ENCODE results near the gene CNKSR1. TPM values are rescaled to one million over a fixed set of nuclear protein-coding genes. Genes with fewer than 3 reads are reported as not detected.

CNKSR1 gene
- total RNA-seq, 1 donor from 2014 or later = 50.2 TPM

DNA sequence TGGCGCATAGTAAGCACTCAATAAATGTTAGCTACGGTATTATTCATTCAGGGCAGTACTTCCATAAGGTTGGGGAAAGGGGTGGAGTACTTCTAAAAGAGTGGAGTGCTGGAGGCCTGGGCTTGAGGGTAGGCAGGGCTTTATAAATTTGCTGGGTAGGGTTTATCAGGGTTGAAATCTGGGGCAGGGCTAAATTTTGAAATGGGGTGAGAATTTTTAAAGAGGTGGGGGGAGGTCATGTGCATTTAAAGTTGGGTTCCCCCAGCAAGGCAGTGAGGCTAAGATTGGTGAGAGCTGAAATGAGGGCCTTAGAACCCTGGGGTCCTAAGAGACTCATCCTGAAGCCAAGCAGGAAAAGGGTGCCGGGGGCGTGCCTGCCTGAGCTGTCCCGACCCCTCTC is 23.1 kb downstream of the CNKSR1 start:
- Mint-ChIP-seq H3K9me3 (no peaks in the 10 kb centered on the region), H3K4me3 (peak overlapping the region; percentile 43)
- no peak for TF ChIP-seq CTCF (IDR thresholded peaks at IDR 0.05; ENCODE audit: unreplicated experiment)

DNA sequence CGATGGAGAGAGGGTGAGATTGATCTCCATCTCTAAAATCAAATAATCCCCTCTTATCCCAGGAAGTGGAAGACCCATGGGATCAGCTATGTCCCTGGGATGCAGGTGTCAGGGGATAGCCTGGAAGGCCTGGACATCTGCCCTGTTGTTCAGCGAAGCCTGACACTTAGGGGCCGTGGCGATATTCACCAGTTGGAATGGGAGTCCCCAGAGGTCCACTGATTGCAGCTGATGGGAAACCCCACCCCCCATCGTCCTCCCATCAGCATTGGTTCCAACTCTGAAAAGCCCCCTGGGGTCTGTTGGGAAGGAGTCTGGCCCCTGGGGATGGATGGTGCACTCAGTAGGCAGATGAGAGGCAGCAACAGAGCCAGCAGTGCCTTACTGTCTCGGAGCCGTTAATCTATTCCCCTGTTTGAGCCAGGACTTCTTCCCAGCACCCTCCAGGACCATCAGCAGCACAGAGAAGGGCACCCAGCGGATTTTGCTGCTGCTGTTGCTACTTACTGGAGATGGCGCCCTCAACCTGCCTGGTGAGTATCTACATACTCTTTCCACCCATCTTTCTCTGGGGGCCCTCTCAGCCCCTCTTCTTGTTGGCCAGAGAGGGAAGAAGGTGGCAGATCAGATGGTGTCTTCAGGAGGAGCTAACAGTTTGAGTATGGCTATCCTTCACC is 26.5 kb downstream of the CNKSR1 start:
- no peaks in the 10 kb centered on the region for H3K9me3 Mint-ChIP-seq
- H3K27me3 Mint-ChIP-seq (ENCODE audit: low read depth) = peaks cover 13% of the 10 kb centered on the region
- H3K4me1 Mint-ChIP-seq = peaks cover 26% of the 10 kb centered on the region
- H3K27ac Mint-ChIP-seq = no peak overlapping the region
- no peak for DNase-seq (ENCODE audit: low spot score in 2 of 2, unreplicated experiment in 2 of 2)
- TF ChIP-seq CTCF (IDR thresholded peaks at IDR 0.05; ENCODE audit: unreplicated experiment) = no peak
- no peaks in the 10 kb centered on the region for H3K36me3 Mint-ChIP-seq
- no peak overlapping the region for H3K4me3 Mint-ChIP-seq

More for the DNA sequence above, 23.1 kb downstream of the CNKSR1 start:
- no peaks in the 10 kb centered on the region for H3K36me3 Mint-ChIP-seq
- peak overlapping the region; percentile 81 for H3K27ac Mint-ChIP-seq
- peaks cover 26% of the 10 kb centered on the region for H3K4me1 Mint-ChIP-seq
- DNase-seq (ENCODE audit: low spot score in 2 of 2, unreplicated experiment in 2 of 2) = no peak
- H3K27me3 Mint-ChIP-seq (ENCODE audit: low read depth) = peaks cover 13% of the 10 kb centered on the region

GRCh38 chr1:26210147-26210870 is 33.0 kb downstream of the CNKSR1 start:
- Mint-ChIP-seq H3K4me1 (no peaks in the 10 kb centered on the region), H3K9me3 (no peaks in the 10 kb centered on the region), H3K36me3 (no peaks in the 10 kb centered on the region), H3K4me3 (no peak overlapping the region), H3K27ac (no peak overlapping the region), H3K27me3 (ENCODE audit: low read depth) (no peaks in the 10 kb centered on the region)
- DNase-seq (ENCODE audit: low spot score in 2 of 2, unreplicated experiment in 2 of 2) = no peak
- TF ChIP-seq CTCF (IDR thresholded peaks at IDR 0.05; ENCODE audit: unreplicated experiment) = no peak

GRCh38 chr1:26212726-26213125 is 35.4 kb downstream of the CNKSR1 start:
- TF ChIP-seq CTCF (IDR thresholded peaks at IDR 0.05; ENCODE audit: unreplicated experiment) = no peak
- DNase-seq (ENCODE audit: low spot score in 2 of 2, unreplicated experiment in 2 of 2) = no peak

GRCh38 chr1:26213335-26213905 is 36.1 kb downstream of the CNKSR1 start:
- no peak for DNase-seq (ENCODE audit: low spot score in 2 of 2, unreplicated experiment in 2 of 2)
- no peak for TF ChIP-seq CTCF (IDR thresholded peaks at IDR 0.05; ENCODE audit: unreplicated experiment)
- H3K4me1 Mint-ChIP-seq = no peaks in the 10 kb centered on the region
- no peak overlapping the region for H3K27ac Mint-ChIP-seq
- no peaks in the 10 kb centered on the region for H3K9me3 Mint-ChIP-seq
- no peak overlapping the region for H3K4me3 Mint-ChIP-seq
- no peaks in the 10 kb centered on the region for H3K27me3 Mint-ChIP-seq (ENCODE audit: low read depth)
- no peaks in the 10 kb centered on the region for H3K36me3 Mint-ChIP-seq

More at GRCh38 chr1:26212726-26213125, 35.4 kb downstream of the CNKSR1 start:
- no peaks in the 10 kb centered on the region for H3K9me3 Mint-ChIP-seq
- H3K4me3 Mint-ChIP-seq = no peak overlapping the region
- H3K36me3 Mint-ChIP-seq = no peaks in the 10 kb centered on the region
- no peaks in the 10 kb centered on the region for H3K4me1 Mint-ChIP-seq
- H3K27ac Mint-ChIP-seq = no peak overlapping the region
- no peaks in the 10 kb centered on the region for H3K27me3 Mint-ChIP-seq (ENCODE audit: low read depth)
